ENCODE data around the gene CCDC141.

DNA sequence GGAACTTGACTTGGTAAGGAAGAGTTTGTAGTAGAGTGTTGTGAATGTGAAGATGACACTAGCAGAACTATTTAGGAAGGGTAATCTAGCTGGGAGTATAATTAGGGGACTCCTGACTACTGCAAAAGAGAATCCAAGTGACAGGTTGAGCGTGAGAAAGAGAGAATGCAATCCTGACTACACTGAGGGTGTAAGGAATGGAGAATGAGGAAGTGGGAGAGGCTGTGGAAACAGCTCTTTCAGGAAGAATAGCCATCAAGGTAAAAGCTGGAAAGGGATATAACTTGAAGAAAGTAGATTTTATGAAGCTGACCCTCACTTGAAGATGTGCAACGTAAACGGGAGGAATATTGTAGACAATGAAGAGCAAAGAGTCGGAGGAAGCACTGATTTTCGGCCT is 201.6 kb downstream of the CCDC141 start:
- TF ChIP-seq, protein P1, sequence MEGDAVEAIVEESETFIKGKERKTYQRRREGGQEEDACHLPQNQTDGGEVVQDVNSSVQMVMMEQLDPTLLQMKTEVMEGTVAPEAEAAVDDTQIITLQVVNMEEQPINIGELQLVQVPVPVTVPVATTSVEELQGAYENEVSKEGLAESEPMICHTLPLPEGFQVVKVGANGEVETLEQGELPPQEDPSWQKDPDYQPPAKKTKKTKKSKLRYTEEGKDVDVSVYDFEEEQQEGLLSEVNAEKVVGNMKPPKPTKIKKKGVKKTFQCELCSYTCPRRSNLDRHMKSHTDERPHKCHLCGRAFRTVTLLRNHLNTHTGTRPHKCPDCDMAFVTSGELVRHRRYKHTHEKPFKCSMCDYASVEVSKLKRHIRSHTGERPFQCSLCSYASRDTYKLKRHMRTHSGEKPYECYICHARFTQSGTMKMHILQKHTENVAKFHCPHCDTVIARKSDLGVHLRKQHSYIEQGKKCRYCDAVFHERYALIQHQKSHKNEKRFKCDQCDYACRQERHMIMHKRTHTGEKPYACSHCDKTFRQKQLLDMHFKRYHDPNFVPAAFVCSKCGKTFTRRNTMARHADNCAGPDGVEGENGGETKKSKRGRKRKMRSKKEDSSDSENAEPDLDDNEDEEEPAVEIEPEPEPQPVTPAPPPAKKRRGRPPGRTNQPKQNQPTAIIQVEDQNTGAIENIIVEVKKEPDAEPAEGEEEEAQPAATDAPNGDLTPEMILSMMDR (IDR thresholded peaks at IDR 0.05; ENCODE audit: poor library complexity) = no peak
- no peak for TF ChIP-seq EZH2 (IDR thresholded peaks at IDR 0.05; ENCODE audit: borderline replicate concordance)

Data from hepatocyte (in vitro differentiated cells).